ENCODE measurements around the gene PLA2G12B. TPM values are rescaled to one million over a fixed set of nuclear protein-coding genes. Genes with fewer than 3 reads are reported as not detected.
A peak's percentile ranks its signal among the peaks of the same experiment; 100 is the strongest.
"Not testable (repeated sequence)": the region's sequence is repeated elsewhere in the genome, so short reads cannot be mapped to it uniquely, and the experiment has no call there.

The PLA2G12B gene
- not detected for polyA plus RNA-seq (2013, experiment 1 of 2; ENCODE audit: insufficient read length)
- polyA plus RNA-seq (2013, experiment 2 of 2; ENCODE audit: insufficient read length): not detected

- DNase-seq: no peak
Observed at GRCh38 chr10:72954596-72955554, at the start of gene PLA2G12B. PLA2G12B (minus strand) TSS chr10:72954806; CDS start chr10:72954685, 121 bp downstream.

GRCh38 chr10:73003822-73004221 lies 49.2 kb upstream of the PLA2G12B start:
- DNase-seq: no peak

GRCh38 chr10:73000973-73001372 lies 46.4 kb upstream of the PLA2G12B start:
- DNase-seq: no peak

- DNase-seq: no peak
Observed at GRCh38 chr10:72997099-72997498, 42.5 kb upstream of the PLA2G12B start.

- not testable (repeated sequence) for DNase-seq
Observed at GRCh38 chr10:72995459-72995858, 40.9 kb upstream of the PLA2G12B start.

GRCh38 chr10:72989771-72990170 lies 35.2 kb upstream of the PLA2G12B start:
- DNase-seq: not testable (repeated sequence)

- DNase-seq: not testable (repeated sequence)
Observed at GRCh38 chr10:72984618-72985017, 30.0 kb upstream of the PLA2G12B start.

GRCh38 chr10:72981882-72982529 lies 27.4 kb upstream of the PLA2G12B start:
- DNase-seq: no peak

- no peak for DNase-seq
Observed at GRCh38 chr10:72981028-72981881, 26.6 kb upstream of the PLA2G12B start.

GRCh38 chr10:72980348-72980747 lies 25.7 kb upstream of the PLA2G12B start:
- DNase-seq: no peak

GRCh38 chr10:72979709-72980108 lies 25.1 kb upstream of the PLA2G12B start:
- DNase-seq: no peak

- no peak for DNase-seq
Observed at GRCh38 chr10:72976886-72977285, 22.3 kb upstream of the PLA2G12B start.

GRCh38 chr10:72956001-72956400 lies 1.4 kb upstream of the PLA2G12B start:
- no peak for DNase-seq

GRCh38 chr10:72954230-72954595 lies 393 bp downstream of the PLA2G12B start:
- no peak for DNase-seq

GRCh38 chr10:72953687-72954086 lies 919 bp downstream of the PLA2G12B start:
- DNase-seq: no peak

GRCh38 chr10:72952642-72953158 lies 1.9 kb downstream of the PLA2G12B start:
- no peak for DNase-seq

- DNase-seq: no peak
Observed at GRCh38 chr10:72952189-72952588, 2.4 kb downstream of the PLA2G12B start.

- no peak for DNase-seq
Observed at GRCh38 chr10:72951760-72952159, 2.8 kb downstream of the PLA2G12B start.

GRCh38 chr10:72948762-72949161 lies 5.8 kb downstream of the PLA2G12B start:
- DNase-seq: no peak

GRCh38 chr10:72946963-72947362 lies 7.6 kb downstream of the PLA2G12B start:
- DNase-seq: no peak

GRCh38 chr10:72943498-72944234 lies 10.9 kb downstream of the PLA2G12B start:
- DNase-seq: no peak

GRCh38 chr10:72935361-72935760 lies 19.2 kb downstream of the PLA2G12B start:
- peak; percentile 44 for DNase-seq
